Loucy (cell line): ENCODE results near the gene THBS1.

Experiments used
- EZH2phosphoT487 ChIP-seq: fragments of 200-600 bp; IDR thresholded peaks from 2 replicates; pipeline ENCODE4 v1.6.1; 2018; ENCODE audit warnings: antibody characterized with exemption, mild to moderate bottlenecking, moderate library complexity, borderline replicate concordance
- TF ChIP-seq, protein P1 (sequence below): fragments of 200-600 bp; sonication (generic); conservative IDR thresholded peaks from 2 replicates; pipeline ENCODE4 v1.5.1; 2014; ENCODE audit warnings: mild to moderate bottlenecking, antibody characterized with exemption, low read length

DNA sequence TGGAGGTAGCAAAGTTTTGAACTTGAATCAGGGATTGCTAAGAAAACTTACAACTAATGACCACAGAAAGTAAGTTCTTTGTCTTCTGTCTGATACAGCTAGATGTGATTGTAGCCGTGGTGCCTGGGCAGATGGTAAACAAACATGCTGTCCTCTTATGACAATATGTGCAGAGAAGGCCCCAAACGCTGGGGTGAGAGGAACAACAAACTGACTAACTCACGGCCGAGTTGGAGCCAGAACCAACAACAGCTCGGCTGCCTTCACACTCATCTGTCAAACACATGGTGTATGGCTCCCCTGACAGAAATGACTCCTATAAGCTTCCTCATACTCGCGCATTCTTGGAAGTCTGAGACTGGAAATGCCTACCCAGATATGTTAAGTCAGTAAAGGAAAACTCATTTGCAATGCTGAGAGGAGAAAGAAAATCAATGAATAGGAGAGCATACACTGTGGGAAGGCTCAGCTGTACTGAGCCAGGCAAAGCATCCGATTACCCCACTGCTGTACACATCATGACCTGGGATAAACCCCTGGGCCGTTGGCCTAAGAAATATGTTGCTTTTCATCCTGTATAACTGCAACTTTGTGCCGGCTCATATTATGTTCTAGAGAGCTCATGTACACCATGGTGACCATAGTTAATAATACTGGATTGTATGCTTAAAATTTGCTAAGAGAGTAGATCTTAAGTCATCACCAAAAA is 5.7 kb downstream of the THBS1 start:
- TF ChIP-seq, protein P1, sequence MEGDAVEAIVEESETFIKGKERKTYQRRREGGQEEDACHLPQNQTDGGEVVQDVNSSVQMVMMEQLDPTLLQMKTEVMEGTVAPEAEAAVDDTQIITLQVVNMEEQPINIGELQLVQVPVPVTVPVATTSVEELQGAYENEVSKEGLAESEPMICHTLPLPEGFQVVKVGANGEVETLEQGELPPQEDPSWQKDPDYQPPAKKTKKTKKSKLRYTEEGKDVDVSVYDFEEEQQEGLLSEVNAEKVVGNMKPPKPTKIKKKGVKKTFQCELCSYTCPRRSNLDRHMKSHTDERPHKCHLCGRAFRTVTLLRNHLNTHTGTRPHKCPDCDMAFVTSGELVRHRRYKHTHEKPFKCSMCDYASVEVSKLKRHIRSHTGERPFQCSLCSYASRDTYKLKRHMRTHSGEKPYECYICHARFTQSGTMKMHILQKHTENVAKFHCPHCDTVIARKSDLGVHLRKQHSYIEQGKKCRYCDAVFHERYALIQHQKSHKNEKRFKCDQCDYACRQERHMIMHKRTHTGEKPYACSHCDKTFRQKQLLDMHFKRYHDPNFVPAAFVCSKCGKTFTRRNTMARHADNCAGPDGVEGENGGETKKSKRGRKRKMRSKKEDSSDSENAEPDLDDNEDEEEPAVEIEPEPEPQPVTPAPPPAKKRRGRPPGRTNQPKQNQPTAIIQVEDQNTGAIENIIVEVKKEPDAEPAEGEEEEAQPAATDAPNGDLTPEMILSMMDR = no peak
- TF ChIP-seq EZH2phosphoT487 = no peak
